Right cardiac atrium (tissue), 5 donors: ENCODE results near the gene DERL2. TPM values are rescaled to one million over a fixed set of nuclear protein-coding genes. Genes with fewer than 3 reads are reported as not detected.

Source experiments
- polyA plus RNA-seq: library from polyadenylated mRNA; stranded (reverse); fragments of 200-250 nt; gene quantifications from one replicate; pipeline ENCODE4 v1.2.3, GENCODE V29; 2013
- total RNA-seq, 4 donors: library from RNA; stranded (reverse); fragmentation: NEBNext Ultra II Directional; extraction: Animal tissue kit (Norgen Biotek cat#: 25700); gene quantifications; one replicate each; pipeline ENCODE4 v1.2.1, GENCODE V29; 2021
- donor health status: healthy with polysubstance abuse.
- donor health status: DM: no; HTN: yes; CAD: no.
- donor health status: DM: no; HTN: no; CAD: no.
- donor health status: DM: no; HTN: yes; CAD: no; lungs with severe emphysema.
- donor health status: DM: yes; HTN: yes; CAD: no.

DERL2 gene
- total and polyA plus RNA-seq, 5 donors, result 26.0 to 43.0 (median 38.0) TPM

Other genes starting within 250 kb of the DERL2 start
- gene RABEP1, start 203.9 kb downstream of the DERL2 start, total RNA-seq, result 10 to 100 TPM; 46.1 to 53.2 (median 47.6) TPM
- gene RABEP1, start 203.9 kb downstream of the DERL2 start, polyA plus RNA-seq, result 18.6 TPM
- 10 to 100 TPM; 28.5 to 42.1 (median 33.8) TPM for gene NUP88, start 66.5 kb downstream of the DERL2 start, total RNA-seq
- 38.5 TPM for gene NUP88, start 66.5 kb downstream of the DERL2 start, polyA plus RNA-seq
- 10 to 100 TPM; 28.3 to 31.4 (median 28.7) TPM for gene RPAIN, start 66.0 kb downstream of the DERL2 start, total RNA-seq
- 46.7 TPM for gene RPAIN, start 66.0 kb downstream of the DERL2 start, polyA plus RNA-seq
- gene C1QBP, start 47.0 kb downstream of the DERL2 start, total RNA-seq, result 100 to 1,000 TPM in 1 of 4 donors, 10 to 100 TPM in 3; 86.7 to 101 (median 93.8) TPM
- 143 TPM for gene C1QBP, start 47.0 kb downstream of the DERL2 start, polyA plus RNA-seq
- gene DHX33, start 17.2 kb downstream of the DERL2 start, total RNA-seq, result 1 to 10 TPM; 5.1 to 8.5 (median 6.1) TPM
- gene DHX33, start 17.2 kb downstream of the DERL2 start, polyA plus RNA-seq, result 2.7 TPM
- 10 to 100 TPM in 3 of 4 donors, 1 to 10 TPM in 1; 8.1 to 12.3 (median 11.0) TPM for gene MIS12, start 388 bp upstream of the DERL2 start, total RNA-seq
- 7.9 TPM for gene MIS12, start 388 bp upstream of the DERL2 start, polyA plus RNA-seq
- 10 to 100 TPM; 10.3 to 17.5 (median 11.6) TPM for gene NLRP1, start 98.3 kb upstream of the DERL2 start, total RNA-seq
- gene NLRP1, start 98.3 kb upstream of the DERL2 start, polyA plus RNA-seq, result 14.5 TPM